Liver (tissue), 9 donors: ENCODE results near the gene SNAI3. TPM values are rescaled to one million over a fixed set of nuclear protein-coding genes. Genes with fewer than 3 reads are reported as not detected.
A peak's percentile ranks its signal among the peaks of the same experiment; 100 is the strongest.

Experiments
- DNase-seq: peaks from one replicate; pipeline ENCODE4 v3.0.0-alpha.2; 2017; ENCODE audit warnings: low spot score
- H3K27ac ChIP-seq, 2 donors: one replicate each; pipeline ENCODE4 v1.7.0; 2013; ENCODE audit warnings: inconsistent platforms in 2 of 2, low read length in 2 of 2, control low read depth in 1 of 2, low read depth in 1 of 2, mild to moderate bottlenecking in 1 of 2
- H3K27me3 ChIP-seq, 4 donors: one replicate each; pipeline versions ENCODE4 v1.6.1 to v1.7.0; 2013; ENCODE audit warnings: low read length in 3 of 4, inconsistent platforms in 1 of 4, mild to moderate bottlenecking in 1 of 4, moderate library complexity in 1 of 4; ENCODE audit not compliant: control insufficient read depth in 4 of 4, insufficient read depth in 4 of 4
- H3K36me3 ChIP-seq, 4 donors: one replicate each; pipeline versions ENCODE4 v1.6.1 to v1.7.0; 2013; ENCODE audit warnings: low read length in 3 of 4, mild to moderate bottlenecking in 3 of 4, low read depth in 1 of 4, moderate library complexity in 1 of 4; ENCODE audit not compliant: control insufficient read depth in 4 of 4, insufficient read depth in 3 of 4
- H3K4me1 ChIP-seq, 4 donors: one replicate each; pipeline versions ENCODE4 v1.6.1 to v1.7.0; 2013; ENCODE audit warnings: low read length in 3 of 4, mild to moderate bottlenecking in 3 of 4, moderate library complexity in 1 of 4; ENCODE audit not compliant: control insufficient read depth in 4 of 4, insufficient read depth in 4 of 4
- H3K4me3 ChIP-seq, 3 donors: one replicate each; pipeline versions ENCODE4 v1.6.1 to v1.7.0; 2013; ENCODE audit warnings: low read length in 3 of 3, control low read depth in 1 of 3, low read depth in 1 of 3, mild to moderate bottlenecking in 1 of 3
- H3K9ac ChIP-seq, 2 donors: one replicate each; pipeline ENCODE4 v1.7.0; 2013; ENCODE audit warnings: low read length in 2 of 2, mild to moderate bottlenecking in 2 of 2, moderate library complexity in 2 of 2, control low read depth in 1 of 2, low read depth in 1 of 2
- H3K9me3 ChIP-seq, 4 donors: one replicate each; pipeline versions ENCODE4 v1.6.1 to v1.7.0; 2013; ENCODE audit warnings: low read length in 3 of 4; ENCODE audit not compliant: control insufficient read depth in 4 of 4
- EGR1 ChIP-seq, 2 donors: IDR thresholded peaks; 2 replicates each; pipeline ENCODE4 v1.6.1; 2016 to 2018; ENCODE audit warnings: antibody characterized with exemption in 2 of 2, low read depth in 2 of 2
- FOXA2 ChIP-seq: IDR thresholded peaks from 2 replicates; pipeline ENCODE4 v1.6.1; 2016; ENCODE audit warnings: antibody characterized with exemption
- GABPA ChIP-seq, 2 donors: IDR thresholded peaks in 1 of 2; conservative IDR thresholded peaks in 1 of 2; 2 replicates each; pipeline ENCODE4 v1.6.1; 2016; ENCODE audit warnings: antibody characterized with exemption in 2 of 2, mild to moderate bottlenecking in 1 of 2, moderate library complexity in 1 of 2
- HNF4A ChIP-seq, 2 donors: conservative IDR thresholded peaks; 2 replicates each; pipeline ENCODE4 v1.6.1; 2016; ENCODE audit warnings: antibody characterized with exemption in 2 of 2, mild to moderate bottlenecking in 2 of 2
- HNF4G ChIP-seq: IDR thresholded peaks from 2 replicates; pipeline ENCODE4 v1.6.1; 2016; ENCODE audit warnings: antibody characterized with exemption
- JUND ChIP-seq, 2 donors: IDR thresholded peaks; 2 replicates each; pipeline ENCODE4 v1.6.1; 2016; ENCODE audit warnings: antibody characterized with exemption in 2 of 2
- NR2F2 ChIP-seq: IDR thresholded peaks from 2 replicates; pipeline ENCODE4 v1.6.1; 2016; ENCODE audit warnings: antibody characterized with exemption
- RAD21 ChIP-seq, 2 donors: IDR thresholded peaks; 2 replicates each; pipeline ENCODE4 v1.6.1; 2016; ENCODE audit warnings: antibody characterized with exemption in 2 of 2, mild to moderate bottlenecking in 2 of 2
- RXRA ChIP-seq, 2 donors: IDR thresholded peaks; 2 replicates each; pipeline ENCODE4 v1.6.1; 2017 to 2018; ENCODE audit warnings: antibody characterized with exemption in 2 of 2, mild to moderate bottlenecking in 1 of 2
- SP1 ChIP-seq: IDR thresholded peaks from 2 replicates; pipeline ENCODE4 v1.6.1; 2018; ENCODE audit warnings: antibody characterized with exemption, mild to moderate bottlenecking
- TAF1 ChIP-seq: conservative IDR thresholded peaks from 2 replicates; pipeline ENCODE4 v1.6.1; 2016; ENCODE audit warnings: antibody characterized with exemption, mild to moderate bottlenecking
- WGBS: extraction: QIAGEN DNeasy Blood & Tissue Kit; methylation state at CpG from one replicate; pipeline ENCODE4 v1.1.7; 2013; 5-methylcytosine and 5-hydroxymethylcytosine counted together
- polyA plus RNA-seq, 2 donors: library from polyadenylated mRNA; stranded (reverse) in 1 of 2; unstranded in 1 of 2; fragments of 200-250 nt in 1 of 2; fragments of >200 nt in 1 of 2; fragmentation: Nextera tagmentation in 1 of 2; extraction: Ambion mirVana in 1 of 2; gene quantifications; one replicate each; pipeline versions ENCODE4 v1.2.1 to v1.2.3, GENCODE V29; 2013 to 2015
- total RNA-seq, 2 donors: library from RNA; depleted of rRNA; stranded (reverse); fragments of >200 nt; gene quantifications; one replicate each; pipeline ENCODE4 v1.2.3, GENCODE V29; 2014
- TF ChIP-seq, protein P1 (sequence below): IDR thresholded peaks from 2 replicates; pipeline ENCODE4 v1.6.1; 2016; ENCODE audit warnings: antibody characterized with exemption
- TF ChIP-seq, protein P2 (sequence below): IDR thresholded peaks from 2 replicates; pipeline ENCODE4 v1.6.1; 2016; ENCODE audit warnings: antibody characterized with exemption
- TF ChIP-seq, protein P3 (sequence below): fragments of 150-350 bp; IDR thresholded peaks from 2 replicates; pipeline ENCODE4 v1.5.1; 2017; ENCODE audit warnings: improper control_type of control experiment, low read depth, low read length; ENCODE audit not compliant: missing input control
- TF ChIP-seq, protein P4 (sequence below): IDR thresholded peaks from 2 replicates; pipeline ENCODE4 v1.6.1; 2016; ENCODE audit warnings: antibody characterized with exemption
- TF ChIP-seq, protein P5 (sequence below): IDR thresholded peaks from 2 replicates; pipeline ENCODE4 v1.6.1; 2016; ENCODE audit warnings: antibody characterized with exemption, mild to moderate bottlenecking
- donor health status: healthy.
- donor health status: healthy.
- donor health status: healthy.
- donor health status: healthy.
- donor health status: healthy.

Gene SNAI3
- total and polyA plus RNA-seq, 4 donors, result 0.05 to 0.48 (median 0.20) TPM

DNA sequence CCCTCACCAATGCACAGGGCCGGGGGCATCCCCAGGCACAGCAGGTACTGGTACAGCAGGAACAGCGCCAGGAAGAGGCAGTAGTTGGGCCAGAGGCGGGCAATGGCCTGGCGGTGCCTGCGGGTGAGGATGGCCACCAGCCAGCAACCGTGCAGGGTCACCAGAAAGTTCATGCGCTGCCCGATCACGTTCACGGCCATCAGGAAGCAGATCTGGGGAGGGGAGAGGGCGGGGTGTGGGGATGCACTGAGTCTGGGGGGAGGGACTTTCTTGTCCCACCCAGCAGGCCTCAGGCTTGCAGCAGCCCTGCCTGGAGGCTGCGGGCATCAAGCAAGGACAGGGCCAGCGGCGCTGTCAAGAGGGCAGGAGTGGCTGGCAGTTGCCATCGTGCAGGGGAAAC, 45.4 kb upstream of the SNAI3 start:
- H3K27ac ChIP-seq, result no peak overlapping the region
- H3K36me3 ChIP-seq, result peaks cover 4 to 55% (median 19%) of the 10 kb centered on the region in 4 donors
- DNase-seq, result no peak
- no peak for TF ChIP-seq TAF1
- TF ChIP-seq FOXA2, result no peak
- peak in 1 of 2 donors; percentile 69 for TF ChIP-seq RXRA (IDR thresholded peaks at IDR 0.05)
- no peaks in the 10 kb centered on the region for H3K9me3 ChIP-seq
- no peak overlapping the region for H3K9ac ChIP-seq
- no peak overlapping the region for H3K4me3 ChIP-seq
- H3K4me1 ChIP-seq, result no peaks in the 10 kb centered on the region
- no peaks in the 10 kb centered on the region for H3K27me3 ChIP-seq
- WGBS, result 53% methylated on average over 15 of the region's 15 CpGs

DNA sequence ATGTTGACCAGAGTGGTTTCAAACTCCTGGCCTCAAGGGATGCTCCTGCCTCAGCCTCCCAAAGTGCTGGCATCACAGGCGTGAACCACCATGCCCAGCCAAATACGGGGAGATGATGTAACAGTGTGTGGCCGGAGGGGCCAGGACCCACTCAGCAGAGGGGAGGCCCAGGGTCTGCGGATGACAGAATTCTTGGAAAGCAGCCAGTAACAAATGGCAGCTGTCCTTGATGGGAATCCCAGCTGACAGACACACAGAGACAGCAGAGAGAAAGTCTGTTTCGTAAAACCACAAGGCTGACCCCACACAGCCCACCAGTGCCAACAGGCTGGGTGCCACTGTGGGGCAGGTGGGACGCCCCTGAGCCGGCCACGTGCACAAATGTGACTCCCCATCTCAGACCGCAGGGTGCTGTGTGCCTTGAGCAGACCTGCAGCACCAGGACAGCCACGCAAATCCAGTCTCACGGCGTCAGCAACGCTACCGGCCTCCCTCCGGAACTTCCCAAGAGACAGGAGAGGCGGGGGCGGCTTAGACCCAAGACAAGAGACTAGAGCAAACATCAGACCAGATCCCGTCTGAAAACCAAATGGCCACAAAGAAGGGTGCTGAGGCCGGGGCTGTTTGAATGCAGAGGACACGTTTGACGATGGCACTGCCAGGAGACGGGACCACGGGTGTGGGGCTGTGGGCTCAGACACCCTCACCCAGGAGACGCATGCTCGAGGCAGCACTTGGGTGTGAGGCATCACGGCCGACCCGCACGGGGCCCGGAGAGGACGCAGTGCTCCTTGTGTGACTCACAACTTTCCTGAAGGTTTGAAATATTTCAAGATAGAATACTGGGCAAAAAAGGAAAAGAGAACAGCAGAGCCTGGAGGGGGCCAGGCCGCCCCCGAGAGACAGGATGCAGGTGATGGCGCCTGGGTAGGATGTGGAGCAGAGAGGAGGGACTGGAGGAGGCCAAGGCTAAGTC, 44.6 kb upstream of the SNAI3 start:
- WGBS, result 93% methylated on average over 34 of the region's 34 CpGs
- no peak overlapping the region for H3K27ac ChIP-seq
- H3K4me3 ChIP-seq, result no peak overlapping the region
- no peak for TF ChIP-seq RAD21 (IDR thresholded peaks at IDR 0.05)
- TF ChIP-seq, protein P1, sequence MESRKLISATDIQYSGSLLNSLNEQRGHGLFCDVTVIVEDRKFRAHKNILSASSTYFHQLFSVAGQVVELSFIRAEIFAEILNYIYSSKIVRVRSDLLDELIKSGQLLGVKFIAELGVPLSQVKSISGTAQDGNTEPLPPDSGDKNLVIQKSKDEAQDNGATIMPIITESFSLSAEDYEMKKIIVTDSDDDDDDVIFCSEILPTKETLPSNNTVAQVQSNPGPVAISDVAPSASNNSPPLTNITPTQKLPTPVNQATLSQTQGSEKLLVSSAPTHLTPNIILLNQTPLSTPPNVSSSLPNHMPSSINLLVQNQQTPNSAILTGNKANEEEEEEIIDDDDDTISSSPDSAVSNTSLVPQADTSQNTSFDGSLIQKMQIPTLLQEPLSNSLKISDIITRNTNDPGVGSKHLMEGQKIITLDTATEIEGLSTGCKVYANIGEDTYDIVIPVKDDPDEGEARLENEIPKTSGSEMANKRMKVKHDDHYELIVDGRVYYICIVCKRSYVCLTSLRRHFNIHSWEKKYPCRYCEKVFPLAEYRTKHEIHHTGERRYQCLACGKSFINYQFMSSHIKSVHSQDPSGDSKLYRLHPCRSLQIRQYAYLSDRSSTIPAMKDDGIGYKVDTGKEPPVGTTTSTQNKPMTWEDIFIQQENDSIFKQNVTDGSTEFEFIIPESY, result no peak
- TF ChIP-seq RXRA (IDR thresholded peaks at IDR 0.05), result no peak
- TF ChIP-seq TAF1, result no peak
- TF ChIP-seq FOXA2, result no peak
- TF ChIP-seq HNF4G, result no peak
- TF ChIP-seq HNF4A (conservative IDR thresholded peaks at IDR 0.05), result no peak
- TF ChIP-seq GABPA (IDR thresholded peaks at IDR 0.05 in 1 of 2, conservative IDR thresholded peaks at IDR 0.05 in 1 of 2), result no peak
- TF ChIP-seq SP1, result no peak
- TF ChIP-seq, protein P2, sequence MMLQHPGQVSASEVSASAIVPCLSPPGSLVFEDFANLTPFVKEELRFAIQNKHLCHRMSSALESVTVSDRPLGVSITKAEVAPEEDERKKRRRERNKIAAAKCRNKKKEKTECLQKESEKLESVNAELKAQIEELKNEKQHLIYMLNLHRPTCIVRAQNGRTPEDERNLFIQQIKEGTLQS, result no peak
- no peak for TF ChIP-seq NR2F2
- TF ChIP-seq EGR1 (IDR thresholded peaks at IDR 0.05; ENCODE audit: low read depth in 2 of 2), result no peak
- TF ChIP-seq, protein P3, sequence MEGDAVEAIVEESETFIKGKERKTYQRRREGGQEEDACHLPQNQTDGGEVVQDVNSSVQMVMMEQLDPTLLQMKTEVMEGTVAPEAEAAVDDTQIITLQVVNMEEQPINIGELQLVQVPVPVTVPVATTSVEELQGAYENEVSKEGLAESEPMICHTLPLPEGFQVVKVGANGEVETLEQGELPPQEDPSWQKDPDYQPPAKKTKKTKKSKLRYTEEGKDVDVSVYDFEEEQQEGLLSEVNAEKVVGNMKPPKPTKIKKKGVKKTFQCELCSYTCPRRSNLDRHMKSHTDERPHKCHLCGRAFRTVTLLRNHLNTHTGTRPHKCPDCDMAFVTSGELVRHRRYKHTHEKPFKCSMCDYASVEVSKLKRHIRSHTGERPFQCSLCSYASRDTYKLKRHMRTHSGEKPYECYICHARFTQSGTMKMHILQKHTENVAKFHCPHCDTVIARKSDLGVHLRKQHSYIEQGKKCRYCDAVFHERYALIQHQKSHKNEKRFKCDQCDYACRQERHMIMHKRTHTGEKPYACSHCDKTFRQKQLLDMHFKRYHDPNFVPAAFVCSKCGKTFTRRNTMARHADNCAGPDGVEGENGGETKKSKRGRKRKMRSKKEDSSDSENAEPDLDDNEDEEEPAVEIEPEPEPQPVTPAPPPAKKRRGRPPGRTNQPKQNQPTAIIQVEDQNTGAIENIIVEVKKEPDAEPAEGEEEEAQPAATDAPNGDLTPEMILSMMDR, result no peak
- TF ChIP-seq, protein P4, sequence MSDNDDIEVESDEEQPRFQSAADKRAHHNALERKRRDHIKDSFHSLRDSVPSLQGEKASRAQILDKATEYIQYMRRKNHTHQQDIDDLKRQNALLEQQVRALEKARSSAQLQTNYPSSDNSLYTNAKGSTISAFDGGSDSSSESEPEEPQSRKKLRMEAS, result no peak
- TF ChIP-seq, protein P5, sequence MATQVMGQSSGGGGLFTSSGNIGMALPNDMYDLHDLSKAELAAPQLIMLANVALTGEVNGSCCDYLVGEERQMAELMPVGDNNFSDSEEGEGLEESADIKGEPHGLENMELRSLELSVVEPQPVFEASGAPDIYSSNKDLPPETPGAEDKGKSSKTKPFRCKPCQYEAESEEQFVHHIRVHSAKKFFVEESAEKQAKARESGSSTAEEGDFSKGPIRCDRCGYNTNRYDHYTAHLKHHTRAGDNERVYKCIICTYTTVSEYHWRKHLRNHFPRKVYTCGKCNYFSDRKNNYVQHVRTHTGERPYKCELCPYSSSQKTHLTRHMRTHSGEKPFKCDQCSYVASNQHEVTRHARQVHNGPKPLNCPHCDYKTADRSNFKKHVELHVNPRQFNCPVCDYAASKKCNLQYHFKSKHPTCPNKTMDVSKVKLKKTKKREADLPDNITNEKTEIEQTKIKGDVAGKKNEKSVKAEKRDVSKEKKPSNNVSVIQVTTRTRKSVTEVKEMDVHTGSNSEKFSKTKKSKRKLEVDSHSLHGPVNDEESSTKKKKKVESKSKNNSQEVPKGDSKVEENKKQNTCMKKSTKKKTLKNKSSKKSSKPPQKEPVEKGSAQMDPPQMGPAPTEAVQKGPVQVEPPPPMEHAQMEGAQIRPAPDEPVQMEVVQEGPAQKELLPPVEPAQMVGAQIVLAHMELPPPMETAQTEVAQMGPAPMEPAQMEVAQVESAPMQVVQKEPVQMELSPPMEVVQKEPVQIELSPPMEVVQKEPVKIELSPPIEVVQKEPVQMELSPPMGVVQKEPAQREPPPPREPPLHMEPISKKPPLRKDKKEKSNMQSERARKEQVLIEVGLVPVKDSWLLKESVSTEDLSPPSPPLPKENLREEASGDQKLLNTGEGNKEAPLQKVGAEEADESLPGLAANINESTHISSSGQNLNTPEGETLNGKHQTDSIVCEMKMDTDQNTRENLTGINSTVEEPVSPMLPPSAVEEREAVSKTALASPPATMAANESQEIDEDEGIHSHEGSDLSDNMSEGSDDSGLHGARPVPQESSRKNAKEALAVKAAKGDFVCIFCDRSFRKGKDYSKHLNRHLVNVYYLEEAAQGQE, result no peak
- no peak for TF ChIP-seq JUND (IDR thresholded peaks at IDR 0.05)
- H3K36me3 ChIP-seq, result peaks cover 4 to 60% (median 21%) of the 10 kb centered on the region in 4 donors
- no peaks in the 10 kb centered on the region for H3K9me3 ChIP-seq
- no peak for DNase-seq
- H3K27me3 ChIP-seq, result no peaks in the 10 kb centered on the region
- H3K9ac ChIP-seq, result no peak overlapping the region
- no peaks in the 10 kb centered on the region for H3K4me1 ChIP-seq
